Endothelial cell of umbilical vein (primary cell): ENCODE measurements around the gene GPR65. TPM values are rescaled to one million over a fixed set of nuclear protein-coding genes. Genes with fewer than 3 reads are reported as not detected.

Source experiments
- BruUV-seq: library from RNA; stranded (reverse); fragments of 400-500 nt; replicated peaks from 2 replicates; lab custom pipeline; 2021; lab: Mats Ljungman, UMichigan
- CTCF ChIA-PET: fragments of 300-600, 350-600 bp; sonication (Branson Sonifier 250); formaldehyde crosslinking; loops from one replicate; lab custom pipeline; 2021; ENCODE audit warnings: antibody characterized with exemption, inconsistent platforms; lab: Charles Lee
- POLR2A ChIA-PET: fragments of 300-600, 350-600 bp; sonication (Branson Sonifier 250); formaldehyde crosslinking; loops from one replicate; lab custom pipeline; 2021; ENCODE audit warnings: antibody characterized with exemption, inconsistent platforms; lab: Charles Lee
- DNase-seq: peaks from one replicate; pipeline ENCODE4 v3.0.0-alpha.2; 2011; ENCODE audit warnings: low read depth, low spot score
- FAIRE-seq: peaks from 2 replicates; lab custom pipeline; 2011; peaks lifted over from hg19 to GRCh38; lab: Jason Lieb, UNC
- H2AFZ ChIP-seq: 2 replicates; pipeline ENCODE4 v1.6.0; 2012; ENCODE audit warnings: low read depth, low read length, control low read depth, inconsistent platforms
- H3K27ac ChIP-seq: 2 replicates; pipeline ENCODE4 v1.5.1; 2011; ENCODE audit warnings: low read depth, mild to moderate bottlenecking, control low read depth, low read length, moderate library complexity; ENCODE audit not compliant: insufficient read depth
- H3K27me3 ChIP-seq, 2 experiments: 2 replicates each; pipeline versions ENCODE4 v1.6.0 to v1.6.1; 2011; ENCODE audit warnings: low read length in 2 of 2, mixed read lengths in 1 of 2; ENCODE audit not compliant: control insufficient read depth in 2 of 2, insufficient read depth in 2 of 2
- H3K36me3 ChIP-seq, 2 experiments: 2 replicates in 1 of 2; 3 replicates in 1 of 2; pipeline ENCODE4 v1.5.1; 2011; ENCODE audit warnings: low read length in 2 of 2, mild to moderate bottlenecking in 1 of 2, moderate library complexity in 1 of 2; ENCODE audit not compliant: control insufficient read depth in 2 of 2, insufficient read depth in 2 of 2; ENCODE audit errors: extremely low read depth in 1 of 2
- H3K4me1 ChIP-seq: 3 replicates; pipeline ENCODE4 v1.5.1; 2011; ENCODE audit warnings: mild to moderate bottlenecking, low read length; ENCODE audit not compliant: control insufficient read depth, insufficient read depth; ENCODE audit errors: extremely low read depth
- H3K4me2 ChIP-seq: 2 replicates; pipeline ENCODE4 v1.6.1; 2011; ENCODE audit warnings: low read length, control low read depth, mixed read lengths; ENCODE audit not compliant: insufficient read depth
- H3K4me3 ChIP-seq, 3 experiments: fragments of 200-600 bp in 1 of 3; sonication (generic), shearing (Covaris generic) in 1 of 3; replicated peaks in 1 of 3; 2 replicates each; pipeline ENCODE4 v1.5.1; 2011 to 2016; ENCODE audit warnings: control low read depth in 3 of 3, low read length in 3 of 3, mild to moderate bottlenecking in 2 of 3, inconsistent platforms in 1 of 3, low read depth in 1 of 3, moderate library complexity in 1 of 3; ENCODE audit not compliant: insufficient read depth in 1 of 3
- H3K79me2 ChIP-seq: 2 replicates; pipeline ENCODE4 v1.6.0; 2012; ENCODE audit warnings: low read length, inconsistent platforms; ENCODE audit not compliant: control insufficient read depth, insufficient read depth
- H3K9ac ChIP-seq: replicated peaks from 2 replicates; pipeline ENCODE3; 2011; ENCODE audit warnings: low read length, control low read depth; ENCODE audit not compliant: insufficient read depth; ENCODE audit errors: extremely low read depth
- H3K9me1 ChIP-seq: replicated peaks from 3 replicates; pipeline ENCODE4 v1.6.0; 2011; ENCODE audit warnings: mild to moderate bottlenecking, low read length; ENCODE audit not compliant: control insufficient read depth, insufficient read depth; ENCODE audit errors: extremely low read depth
- H3K9me3 ChIP-seq: replicated peaks from 2 replicates; pipeline ENCODE4 v1.5.1; 2012; ENCODE audit warnings: low read length, inconsistent platforms; ENCODE audit not compliant: control insufficient read depth, insufficient read depth
- H4K20me1 ChIP-seq: replicated peaks from 2 replicates; pipeline ENCODE3; 2011; ENCODE audit warnings: mild to moderate bottlenecking, low read length; ENCODE audit not compliant: control insufficient read depth, insufficient read depth; ENCODE audit errors: extremely low read depth
- CTCF ChIP-seq, 2 donors: IDR thresholded peaks; 1 replicate in 1 of 2; 2 replicates in 1 of 2; pipeline ENCODE4 v1.5.1; 2011; ENCODE audit warnings: low read length in 2 of 2, mild to moderate bottlenecking in 2 of 2, moderate library complexity in 2 of 2, control low read depth in 1 of 2, inconsistent platforms in 1 of 2, low read depth in 1 of 2; ENCODE audit not compliant: insufficient read depth in 1 of 2; ENCODE audit errors: extremely low read depth in 1 of 2
- EZH2 ChIP-seq: IDR thresholded peaks from 2 replicates; pipeline ENCODE4 v1.6.1; 2012; ENCODE audit warnings: borderline replicate concordance, low read depth, mild to moderate bottlenecking, moderate library complexity, low read length, inconsistent platforms; ENCODE audit not compliant: severe bottlenecking
- FOS ChIP-seq: IDR thresholded peaks from 2 replicates; pipeline ENCODE4 v1.6.1; 2011; ENCODE audit warnings: mild to moderate bottlenecking, low read length, moderate library complexity, borderline replicate concordance; ENCODE audit not compliant: insufficient read depth
- GATA2 ChIP-seq: IDR thresholded peaks from 2 replicates; pipeline ENCODE4 v1.7.0; 2011; ENCODE audit warnings: low read depth, mild to moderate bottlenecking, moderate library complexity, mixed read lengths, low read length; ENCODE audit not compliant: insufficient read length, insufficient read depth
- JUN ChIP-seq: IDR thresholded peaks from 2 replicates; pipeline ENCODE4 v1.6.1; 2011; ENCODE audit warnings: borderline replicate concordance, low read depth; ENCODE audit not compliant: insufficient read length, insufficient read depth
- MAX ChIP-seq: IDR thresholded peaks from 2 replicates; pipeline ENCODE4 v1.6.1; 2011; ENCODE audit not compliant: insufficient read depth, insufficient read length
- MYC ChIP-seq: IDR thresholded peaks from one replicate; pipeline ENCODE4 v1.6.1; 2011; ENCODE audit warnings: mild to moderate bottlenecking, low read depth, low read length
- POLR2A ChIP-seq: IDR thresholded peaks from 2 replicates; pipeline ENCODE4 v1.6.1; 2012; ENCODE audit warnings: low read depth, mild to moderate bottlenecking, control low read depth, low read length
- POLR2AphosphoS5 ChIP-seq: IDR thresholded peaks from 2 replicates; pipeline ENCODE4 v1.6.1; 2012; ENCODE audit warnings: low read depth, mild to moderate bottlenecking, control low read depth, low read length, moderate library complexity; ENCODE audit not compliant: insufficient read depth
- dilution Hi-C: fragments of 300-500 bp; cut with MboI; formaldehyde crosslinking; loops from one replicate; pipeline ENCODE4 v1.15.0; 2019; ENCODE audit warnings: low sequenced_read_pairs; ENCODE audit not compliant: extremely low pct_ligation_motif_present
- intact Hi-C: fragments of 100-400 bp; cut with micrococcal nuclease; formaldehyde crosslinking; loops from one replicate; pipeline ENCODE4 v1.10.0; 2022
- polyA plus RNA-seq, 4 experiments: library from polyadenylated mRNA; depleted of rRNA in 3 of 4; stranded (reverse) in 3 of 4; unstranded in 1 of 4; fragments of >200 nt; gene quantifications; 2 replicates each; pipeline versions ENCODE4 v1.2.1 to v1.2.3, GENCODE V29; 2011 to 2012; ENCODE audit warnings: missing spikeins in 1 of 4
- total RNA-seq: library from RNA; stranded (reverse); gene quantifications from 2 replicates; pipeline ENCODE4 v1.2.3, GENCODE V29; 2021

The GPR65 gene
- total and polyA plus RNA-seq, 2 donors (not counting 3 experiments of a cell fraction or from before 2014, with no cell fraction given): 0.03 to 0.07 TPM

GRCh38 chr14:87961246-87961645 is 43.7 kb upstream of the GPR65 start:
- Histone ChIP-seq H3K9me3 (no peaks in the 10 kb centered on the region), H2AFZ (no peak overlapping the region), H3K9me1 (no peaks in the 10 kb centered on the region), H3K4me3 (no peak overlapping the region), H3K9ac (no peak overlapping the region), H3K4me2 (no peak overlapping the region), H3K27me3 (no peaks in the 10 kb centered on the region), H4K20me1 (no peaks in the 10 kb centered on the region), H3K36me3 (no peaks in the 10 kb centered on the region), H3K27ac (no peak overlapping the region), H3K4me1 (no peaks in the 10 kb centered on the region), H3K79me2 (no peaks in the 10 kb centered on the region)
- DNase-seq (no peak), FAIRE-seq (no peak)
- no TSS peak for BruUV-seq
- intact Hi-C loops (no loop called here), dilution Hi-C loops (no loop called here)
- no peak for TF ChIP-seq EZH2
- no peak for TF ChIP-seq MAX
- TF ChIP-seq CTCF (IDR thresholded peaks at IDR 0.05; ENCODE audit: extremely low read depth in 1 of 2, insufficient read depth in 1 of 2, low read depth in 1 of 2, low read length in 2 of 2): no peak
- TF ChIP-seq POLR2AphosphoS5: no peak
- no peak for TF ChIP-seq GATA2
- no peak for TF ChIP-seq POLR2A
- TF ChIP-seq MYC: no peak
- no peak for TF ChIP-seq FOS
- TF ChIP-seq JUN: no peak
- POLR2A ChIA-PET: no interaction called here
- CTCF ChIA-PET: no interaction called here
